Uterus (tissue), 4 donors: ENCODE measurements around the gene AIFM2. TPM values are rescaled to one million over a fixed set of nuclear protein-coding genes. Genes with fewer than 3 reads are reported as not detected.
"Not testable (repeated sequence)": the region's sequence is repeated elsewhere in the genome, so short reads cannot be mapped to it uniquely, and the experiment has no call there.

Experiments
- DNase-seq, 2 donors: peaks; one replicate each; pipeline ENCODE4 v3.0.0-alpha.2; 2019 to 2020
- H3K27ac ChIP-seq, 2 donors: fragments of 200-600 bp; sonication (generic); 1 replicate in 1 of 2; 2 replicates in 1 of 2; pipeline ENCODE4 v1.5.1; 2016 to 2018
- H3K27me3 ChIP-seq, 2 donors: fragments of 200-600 bp; sonication (generic); one replicate each; pipeline ENCODE4 v1.5.1; 2018 to 2019; ENCODE audit warnings: control low read depth in 1 of 2
- H3K36me3 ChIP-seq, 2 donors: fragments of 200-600 bp; sonication (generic); one replicate each; pipeline ENCODE4 v1.5.1; 2019; ENCODE audit warnings: control low read depth in 1 of 2
- H3K4me1 ChIP-seq, 2 donors: fragments of 200-600 bp; sonication (generic); one replicate each; pipeline ENCODE4 v1.5.1; 2018 to 2019; ENCODE audit warnings: control low read depth in 1 of 2
- H3K4me3 ChIP-seq, 2 donors: fragments of 200-600 bp; sonication (generic); 1 replicate in 1 of 2; 2 replicates in 1 of 2; pipeline ENCODE4 v1.5.1; 2018 to 2019; ENCODE audit warnings: mild to moderate bottlenecking in 1 of 2
- H3K9me3 ChIP-seq, 2 donors: fragments of 200-600 bp; sonication (generic); one replicate each; pipeline ENCODE4 v1.5.1; 2019; ENCODE audit warnings: control low read depth in 1 of 2
- POLR2A ChIP-seq, 2 donors: fragments of 450-650 bp; IDR thresholded peaks; one replicate each; pipeline ENCODE4 v1.6.1; 2016; ENCODE audit warnings: antibody characterized with exemption in 2 of 2, mild to moderate bottlenecking in 1 of 2, moderate library complexity in 1 of 2
- intact Hi-C: fragments of 100-400 bp; cut with DNase I; formaldehyde crosslinking; loops from one replicate; pipeline ENCODE4 v1.15.1; 2023; ENCODE audit warnings: low total_unique reads
- total RNA-seq, 4 donors: library from RNA; depleted of rRNA in 3 of 4; stranded (reverse); fragments of >200 nt in 3 of 4; gene quantifications; one replicate each; pipeline versions ENCODE4 v1.1.0 to v1.2.4, GENCODE V29; 2014 to 2023
- TF ChIP-seq, protein P1 (sequence below), 4 experiments: fragments of 200-600 bp in 2 of 4; fragments of 450-650 bp in 2 of 4; sonication (generic) in 2 of 4; IDR thresholded peaks; one replicate each; pipeline ENCODE4 v1.5.1; 2016 to 2019; ENCODE audit warnings: antibody characterized with exemption in 4 of 4, mild to moderate bottlenecking in 2 of 4, moderate library complexity in 1 of 4
- donor health status: DM: yes; HTN: yes; CAD: no.

Gene AIFM2
- total RNA-seq, 4 donors from 2014 or later, result 3.5 to 14.0 (median 8.5) TPM

DNA sequence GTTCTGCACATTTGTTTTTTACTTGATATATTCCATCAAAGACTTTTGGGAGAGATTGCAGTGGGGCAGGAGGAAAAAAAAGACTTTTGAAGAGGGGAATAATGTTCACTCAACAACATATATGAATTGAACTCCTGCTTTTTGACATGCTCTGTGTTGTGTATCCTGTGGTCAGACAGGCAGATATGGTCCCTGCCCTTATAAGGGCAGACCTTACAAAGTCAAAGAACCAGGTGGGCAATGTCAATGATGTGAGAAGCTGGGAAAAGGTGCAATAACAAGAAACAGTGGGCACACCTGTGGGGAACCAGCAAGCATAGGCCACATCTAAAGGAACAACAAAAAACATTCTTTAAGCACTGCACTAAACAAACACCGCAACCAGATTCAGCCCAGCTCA, 8.2 kb downstream of the AIFM2 start:
- H3K36me3 ChIP-seq, result no peaks in the 10 kb centered on the region
- no peaks in the 10 kb centered on the region for H3K4me1 ChIP-seq
- TF ChIP-seq, protein P1, sequence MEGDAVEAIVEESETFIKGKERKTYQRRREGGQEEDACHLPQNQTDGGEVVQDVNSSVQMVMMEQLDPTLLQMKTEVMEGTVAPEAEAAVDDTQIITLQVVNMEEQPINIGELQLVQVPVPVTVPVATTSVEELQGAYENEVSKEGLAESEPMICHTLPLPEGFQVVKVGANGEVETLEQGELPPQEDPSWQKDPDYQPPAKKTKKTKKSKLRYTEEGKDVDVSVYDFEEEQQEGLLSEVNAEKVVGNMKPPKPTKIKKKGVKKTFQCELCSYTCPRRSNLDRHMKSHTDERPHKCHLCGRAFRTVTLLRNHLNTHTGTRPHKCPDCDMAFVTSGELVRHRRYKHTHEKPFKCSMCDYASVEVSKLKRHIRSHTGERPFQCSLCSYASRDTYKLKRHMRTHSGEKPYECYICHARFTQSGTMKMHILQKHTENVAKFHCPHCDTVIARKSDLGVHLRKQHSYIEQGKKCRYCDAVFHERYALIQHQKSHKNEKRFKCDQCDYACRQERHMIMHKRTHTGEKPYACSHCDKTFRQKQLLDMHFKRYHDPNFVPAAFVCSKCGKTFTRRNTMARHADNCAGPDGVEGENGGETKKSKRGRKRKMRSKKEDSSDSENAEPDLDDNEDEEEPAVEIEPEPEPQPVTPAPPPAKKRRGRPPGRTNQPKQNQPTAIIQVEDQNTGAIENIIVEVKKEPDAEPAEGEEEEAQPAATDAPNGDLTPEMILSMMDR (IDR thresholded peaks at IDR 0.05), result no peak
- TF ChIP-seq POLR2A (IDR thresholded peaks at IDR 0.05), result no peak

DNA sequence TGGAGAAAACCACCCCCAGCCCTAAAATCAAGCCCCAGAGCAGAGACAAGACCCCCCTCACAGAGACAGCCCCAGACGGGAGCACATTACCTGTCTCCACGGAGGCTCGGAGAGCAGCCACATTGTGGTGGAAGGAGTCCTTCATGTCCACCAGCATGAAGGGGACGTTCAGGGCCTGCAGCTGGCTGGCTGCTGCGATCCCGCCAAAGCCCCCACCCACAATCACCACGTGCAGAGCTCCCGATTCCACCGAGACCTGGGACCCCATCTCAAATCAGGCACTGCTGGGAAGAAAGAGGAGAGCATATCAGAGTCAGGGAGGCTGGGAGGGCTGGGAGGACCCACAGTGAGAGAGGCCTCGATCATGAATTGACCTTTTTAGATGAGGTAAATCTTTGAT, 8.8 kb downstream of the AIFM2 start:
- Histone ChIP-seq H3K9me3 (no peaks in the 10 kb centered on the region), H3K36me3 (no peaks in the 10 kb centered on the region), H3K27ac (no peak overlapping the region), H3K4me3 (no peak overlapping the region), H3K27me3 (no peaks in the 10 kb centered on the region), H3K4me1 (no peaks in the 10 kb centered on the region)
- intact Hi-C loops, result no loop called here
- DNase-seq, result no peak
- no peak for TF ChIP-seq POLR2A (IDR thresholded peaks at IDR 0.05)
- TF ChIP-seq, protein P1 (IDR thresholded peaks at IDR 0.05), result no peak

More for the DNA sequence above, 8.2 kb downstream of the AIFM2 start:
- intact Hi-C loops, result no loop called here
- no peak overlapping the region for H3K27ac ChIP-seq
- no peaks in the 10 kb centered on the region for H3K27me3 ChIP-seq
- no peaks in the 10 kb centered on the region for H3K9me3 ChIP-seq
- H3K4me3 ChIP-seq, result no peak overlapping the region
- no peak for DNase-seq

DNA sequence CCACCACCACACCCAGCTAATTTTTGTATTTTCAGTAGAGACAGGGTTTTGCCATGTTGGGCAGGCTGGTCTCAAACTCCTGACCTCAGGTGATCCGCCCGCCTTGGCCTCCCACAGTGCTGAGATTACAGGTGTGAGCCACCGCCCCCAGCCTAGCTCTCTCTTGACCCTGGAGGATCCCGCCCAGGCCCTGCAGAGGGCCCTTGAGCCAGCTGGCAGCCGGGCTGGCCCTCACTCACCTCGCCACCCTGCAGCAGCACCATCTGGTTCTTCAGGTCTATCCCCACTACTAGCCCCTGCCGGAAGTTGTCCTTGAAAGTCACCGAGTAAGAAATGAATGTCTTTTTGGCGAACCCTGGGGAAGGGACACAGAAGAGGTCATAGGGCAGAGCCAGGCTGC, 9.5 kb downstream of the AIFM2 start:
- H3K9me3 ChIP-seq, H3K27me3 ChIP-seq, H3K4me1 ChIP-seq, H3K27ac ChIP-seq, H3K4me3 ChIP-seq, intact Hi-C loops, H3K36me3 ChIP-seq, DNase-seq: not testable (repeated sequence)

DNA sequence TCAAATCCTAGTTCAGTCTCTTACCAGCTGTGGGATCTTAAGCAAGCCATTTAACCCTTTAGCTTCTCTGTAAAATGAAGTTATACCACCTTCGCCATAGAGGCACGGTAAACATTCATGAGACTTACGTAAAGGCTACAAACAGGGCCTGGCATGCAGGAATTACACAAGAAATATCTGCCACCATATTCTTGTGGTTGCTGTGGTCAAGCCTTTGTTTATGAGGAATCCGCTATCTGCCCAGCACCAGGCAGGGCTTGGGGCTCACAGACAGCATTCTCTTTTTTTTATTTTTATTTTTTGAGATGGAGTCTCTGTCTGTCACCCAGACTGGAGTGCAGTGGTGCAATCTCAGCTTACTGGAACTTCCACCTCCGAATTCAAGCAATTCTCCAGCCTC, 9.9 kb downstream of the AIFM2 start:
- H3K36me3 ChIP-seq, result no peaks in the 10 kb centered on the region
- H3K9me3 ChIP-seq, result no peaks in the 10 kb centered on the region
- H3K4me3 ChIP-seq, result no peak overlapping the region
- no peaks in the 10 kb centered on the region for H3K4me1 ChIP-seq
- TF ChIP-seq, protein P1 (IDR thresholded peaks at IDR 0.05), result no peak
- TF ChIP-seq POLR2A (IDR thresholded peaks at IDR 0.05), result no peak
- no peaks in the 10 kb centered on the region for H3K27me3 ChIP-seq
- DNase-seq, result no peak
- H3K27ac ChIP-seq, result no peak overlapping the region
- intact Hi-C loops, result no loop called here

DNA sequence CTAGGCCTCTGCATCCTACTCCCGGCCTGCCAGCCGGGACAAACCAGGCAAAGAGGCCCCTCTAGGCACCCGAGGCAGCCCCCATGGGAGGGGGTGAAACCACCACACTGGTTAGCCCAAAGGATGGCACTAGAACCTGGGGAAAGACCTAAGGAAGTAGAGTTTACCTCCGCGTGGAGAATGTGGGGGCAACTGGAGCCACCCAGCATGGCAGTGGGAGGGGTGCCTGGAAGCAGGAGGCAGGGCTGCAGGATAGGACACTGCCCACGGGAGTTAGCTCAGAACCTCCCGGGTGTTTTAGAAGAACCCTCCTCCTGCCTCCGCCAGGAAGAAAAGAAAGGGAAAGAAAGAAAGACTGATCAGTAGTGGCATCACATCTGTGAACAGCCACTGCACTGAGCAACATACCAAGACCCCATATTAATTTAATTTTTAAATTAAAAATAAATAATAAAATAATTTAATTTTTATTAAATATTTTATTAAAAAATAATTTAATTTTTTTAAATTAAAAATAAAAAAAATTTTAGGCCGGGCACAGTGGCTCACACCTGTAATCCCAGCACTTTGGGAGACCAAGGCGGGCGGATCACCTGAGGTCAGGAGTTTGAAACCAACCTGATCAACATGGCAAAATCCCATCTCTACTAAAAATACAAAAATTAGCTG, 11.2 kb downstream of the AIFM2 start:
- intact Hi-C loops, result no loop called here
- DNase-seq, result no peak
- no peaks in the 10 kb centered on the region for H3K27me3 ChIP-seq
- H3K4me1 ChIP-seq, result no peaks in the 10 kb centered on the region
- no peaks in the 10 kb centered on the region for H3K36me3 ChIP-seq
- H3K4me3 ChIP-seq, result no peak overlapping the region
- H3K27ac ChIP-seq, result no peak overlapping the region
- H3K9me3 ChIP-seq, result no peaks in the 10 kb centered on the region
- TF ChIP-seq, protein P1 (IDR thresholded peaks at IDR 0.05), result no peak
- no peak for TF ChIP-seq POLR2A (IDR thresholded peaks at IDR 0.05)

DNA sequence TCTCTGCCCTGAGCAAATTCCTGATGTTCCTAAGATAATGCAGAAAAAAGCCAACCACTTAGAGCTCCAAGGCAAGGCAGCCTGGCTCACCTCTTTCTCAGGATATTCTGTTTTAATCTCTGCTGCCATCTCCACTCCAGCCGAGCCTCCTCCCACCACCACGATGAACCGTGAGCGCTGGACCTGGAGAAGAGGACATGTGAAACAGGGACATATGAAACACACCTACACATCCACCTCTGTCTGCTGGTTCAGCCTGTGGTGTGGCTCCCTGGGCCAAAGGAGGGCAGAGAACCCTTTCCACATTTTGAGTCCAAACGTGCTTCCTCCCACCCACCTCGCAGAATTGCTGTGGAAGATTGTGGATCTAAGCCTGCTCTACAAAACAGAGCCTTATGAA, 12.2 kb downstream of the AIFM2 start:
- Histone ChIP-seq H3K4me3 (no peak overlapping the region), H3K4me1 (no peaks in the 10 kb centered on the region), H3K36me3 (no peaks in the 10 kb centered on the region), H3K9me3 (no peaks in the 10 kb centered on the region), H3K27me3 (no peaks in the 10 kb centered on the region), H3K27ac (no peak overlapping the region)
- DNase-seq, result no peak
- TF ChIP-seq, protein P1 (IDR thresholded peaks at IDR 0.05), result no peak
- TF ChIP-seq POLR2A (IDR thresholded peaks at IDR 0.05), result no peak
- intact Hi-C loops, result no loop called here
